Stomach (tissue), 4 donors: Measurements from ENCODE around the gene PPIL3.

ENCODE experiments used
- EP300 ChIP-seq: sonication (generic); formaldehyde crosslinking; IDR thresholded peaks from one replicate; pipeline ENCODE4 v1.6.1; 2017; ENCODE audit warnings: antibody characterized with exemption
- POLR2A ChIP-seq, 4 donors: fragments of 450-650 bp; IDR thresholded peaks; one replicate each; pipeline ENCODE4 v1.6.1; 2016; ENCODE audit warnings: antibody characterized with exemption in 4 of 4, control low read depth in 2 of 4, mild to moderate bottlenecking in 1 of 4, moderate library complexity in 1 of 4
- TF ChIP-seq, protein P1 (sequence below), 7 experiments: fragments of 450-650 bp in 4 of 7; fragments of 200-600 bp in 3 of 7; sonication (generic) in 3 of 7; IDR thresholded peaks; one replicate each; pipeline ENCODE4 v1.5.1; 2016 to 2019; ENCODE audit warnings: antibody characterized with exemption in 7 of 7, control low read depth in 2 of 7, mild to moderate bottlenecking in 1 of 7

DNA sequence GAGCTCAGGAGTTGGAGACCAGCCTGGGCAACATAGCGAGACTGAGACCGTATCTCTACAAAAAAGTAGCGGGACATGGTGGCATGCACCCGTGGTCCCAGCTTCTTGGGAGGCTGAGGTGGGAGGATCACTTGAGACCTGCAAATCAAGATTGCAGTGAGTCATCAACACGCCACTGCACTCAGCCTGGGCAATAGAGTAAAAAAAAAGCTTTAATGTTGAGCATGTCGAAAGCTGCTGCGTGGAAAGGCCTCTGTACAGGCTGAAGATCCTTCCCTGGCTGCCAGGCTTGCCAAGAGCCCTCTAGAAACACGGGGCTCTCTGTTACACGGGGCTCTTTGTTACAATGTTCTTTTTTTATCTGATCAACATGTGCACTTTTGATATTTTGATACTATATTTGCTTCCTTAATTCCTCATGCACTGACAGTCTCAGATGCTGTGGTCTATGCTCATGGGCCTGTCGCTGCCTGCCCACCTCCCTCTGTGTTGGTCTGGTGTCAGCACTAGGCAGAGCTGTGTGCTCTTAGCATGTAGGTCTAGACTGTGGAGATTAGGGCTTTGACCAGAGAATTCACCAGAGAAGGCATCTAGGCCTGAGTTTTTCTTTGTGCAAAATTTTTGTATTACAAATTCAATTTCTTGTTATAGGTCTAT lies 43.1 kb downstream of the PPIL3 start:
- TF ChIP-seq, protein P1, sequence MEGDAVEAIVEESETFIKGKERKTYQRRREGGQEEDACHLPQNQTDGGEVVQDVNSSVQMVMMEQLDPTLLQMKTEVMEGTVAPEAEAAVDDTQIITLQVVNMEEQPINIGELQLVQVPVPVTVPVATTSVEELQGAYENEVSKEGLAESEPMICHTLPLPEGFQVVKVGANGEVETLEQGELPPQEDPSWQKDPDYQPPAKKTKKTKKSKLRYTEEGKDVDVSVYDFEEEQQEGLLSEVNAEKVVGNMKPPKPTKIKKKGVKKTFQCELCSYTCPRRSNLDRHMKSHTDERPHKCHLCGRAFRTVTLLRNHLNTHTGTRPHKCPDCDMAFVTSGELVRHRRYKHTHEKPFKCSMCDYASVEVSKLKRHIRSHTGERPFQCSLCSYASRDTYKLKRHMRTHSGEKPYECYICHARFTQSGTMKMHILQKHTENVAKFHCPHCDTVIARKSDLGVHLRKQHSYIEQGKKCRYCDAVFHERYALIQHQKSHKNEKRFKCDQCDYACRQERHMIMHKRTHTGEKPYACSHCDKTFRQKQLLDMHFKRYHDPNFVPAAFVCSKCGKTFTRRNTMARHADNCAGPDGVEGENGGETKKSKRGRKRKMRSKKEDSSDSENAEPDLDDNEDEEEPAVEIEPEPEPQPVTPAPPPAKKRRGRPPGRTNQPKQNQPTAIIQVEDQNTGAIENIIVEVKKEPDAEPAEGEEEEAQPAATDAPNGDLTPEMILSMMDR (IDR thresholded peaks at IDR 0.05) = no peak
- TF ChIP-seq POLR2A (IDR thresholded peaks at IDR 0.05) (no peak), EP300 (no peak)
